NCI-H1105 (cell line): Measurements from ENCODE around the gene DTNA.
"Not testable (repeated sequence)": the region's sequence is repeated elsewhere in the genome, so short reads cannot be mapped to it uniquely, and the experiment has no call there.

Experiments
- DNase-seq: peaks from one replicate; lab custom pipeline; 2025; lab: John Stamatoyannopoulos, UW

DTNA gene

GRCh38 chr18:34725737-34726136, 15.6 kb downstream of the DTNA start:
- not testable (repeated sequence) for DNase-seq

GRCh38 chr18:34726286-34727004, 16.3 kb downstream of the DTNA start:
- no peak for DNase-seq

- DNase-seq: peak; percentile 47
Measured at GRCh38 chr18:34729264-34729663, 19.2 kb downstream of the DTNA start.

- no peak for DNase-seq
Measured at GRCh38 chr18:34729740-34730355, 19.8 kb downstream of the DTNA start.

GRCh38 chr18:34730774-34731173, 20.7 kb downstream of the DTNA start:
- no peak for DNase-seq

GRCh38 chr18:34734056-34734455, 24.0 kb downstream of the DTNA start:
- DNase-seq: no peak

- DNase-seq: not testable (repeated sequence)
Measured at GRCh38 chr18:34734526-34734925, 24.4 kb downstream of the DTNA start.

GRCh38 chr18:34738175-34738894, 28.2 kb downstream of the DTNA start:
- DNase-seq: no peak

GRCh38 chr18:34740101-34740500, 30.0 kb downstream of the DTNA start:
- no peak for DNase-seq

GRCh38 chr18:34740724-34741123, 30.6 kb downstream of the DTNA start:
- DNase-seq: no peak

GRCh38 chr18:34741401-34741800, 31.3 kb downstream of the DTNA start:
- no peak for DNase-seq

GRCh38 chr18:34742891-34743341, 32.8 kb downstream of the DTNA start:
- DNase-seq: no peak

GRCh38 chr18:34744569-34744968, 34.5 kb downstream of the DTNA start:
- DNase-seq: no peak

- no peak for DNase-seq
Measured at GRCh38 chr18:34746614-34747013, 36.5 kb downstream of the DTNA start.

- no peak for DNase-seq
Measured at GRCh38 chr18:34749721-34750120, 39.6 kb downstream of the DTNA start.

- DNase-seq: no peak
Measured at GRCh38 chr18:34752056-34752455, 42.0 kb downstream of the DTNA start.

- DNase-seq: no peak
Measured at GRCh38 chr18:34754300-34754699, 44.2 kb downstream of the DTNA start.

- no peak for DNase-seq
Measured at GRCh38 chr18:34757666-34758065, 47.6 kb downstream of the DTNA start.

- DNase-seq: no peak
Measured at GRCh38 chr18:34758378-34758948, 48.4 kb downstream of the DTNA start.

- peak; percentile 86 for DNase-seq
Measured at GRCh38 chr18:34760444-34760843, 50.3 kb downstream of the DTNA start.

GRCh38 chr18:34764451-34764850, 54.4 kb downstream of the DTNA start:
- no peak for DNase-seq

GRCh38 chr18:34767601-34768027, 57.5 kb downstream of the DTNA start:
- DNase-seq: no peak

- DNase-seq: no peak
Measured at GRCh38 chr18:34771958-34772357, 61.9 kb downstream of the DTNA start.
